GM19035 (cell line): Measurements from ENCODE around the gene TRAK1.
A peak's percentile ranks its signal among the peaks of the same experiment; 100 is the strongest.

ENCODE experiments used
- ATAC-seq: cut with Tn5 transposase; IDR thresholded peaks from one replicate; pipeline ENCODE4 v1.9.1; 2021; ENCODE audit not compliant: unreplicated experiment

TRAK1 gene

GRCh38 chr3:42228796-42229195, 137.6 kb downstream of the TRAK1 start:
- no peak for ATAC-seq

- no peak for ATAC-seq
Measured at GRCh38 chr3:42229266-42229941, 138.2 kb downstream of the TRAK1 start.

DNA sequence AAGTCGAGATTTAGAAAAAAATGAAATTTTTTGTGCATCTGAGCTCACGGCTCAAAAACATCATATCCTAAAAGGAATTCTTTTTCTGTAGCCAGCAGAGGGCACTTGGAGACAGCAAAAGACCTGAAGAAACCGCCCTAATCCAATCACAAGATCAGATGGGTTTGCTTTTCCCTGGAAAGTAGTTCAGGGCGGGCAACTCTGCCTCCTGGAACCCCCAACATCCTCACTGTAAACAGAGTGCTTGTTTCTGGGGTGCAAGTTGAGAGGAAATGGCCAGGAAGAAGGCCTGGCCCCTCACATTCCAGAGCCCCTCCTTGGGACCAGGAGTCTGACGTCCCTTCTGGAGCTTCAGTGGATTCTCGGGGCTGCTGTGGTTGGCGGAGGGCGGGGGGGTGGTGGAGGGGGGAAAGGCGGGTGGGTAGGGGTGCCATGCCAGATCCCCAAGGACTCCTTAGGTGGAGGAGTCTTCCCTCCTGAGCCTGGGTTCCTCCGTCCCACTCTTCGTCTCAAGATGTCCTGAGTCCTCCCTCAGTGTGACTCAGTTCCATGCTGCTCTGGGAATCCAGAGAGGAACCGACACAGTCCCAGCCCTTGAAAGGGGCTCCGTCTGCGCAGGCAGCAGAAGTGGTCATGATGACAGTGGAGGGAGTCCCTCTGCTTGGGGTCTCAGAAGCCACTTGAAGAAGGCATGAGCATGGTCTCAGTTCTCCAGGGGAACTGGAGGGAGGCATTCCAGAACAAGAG, 139.0 kb downstream of the TRAK1 start:
- ATAC-seq = no peak

DNA sequence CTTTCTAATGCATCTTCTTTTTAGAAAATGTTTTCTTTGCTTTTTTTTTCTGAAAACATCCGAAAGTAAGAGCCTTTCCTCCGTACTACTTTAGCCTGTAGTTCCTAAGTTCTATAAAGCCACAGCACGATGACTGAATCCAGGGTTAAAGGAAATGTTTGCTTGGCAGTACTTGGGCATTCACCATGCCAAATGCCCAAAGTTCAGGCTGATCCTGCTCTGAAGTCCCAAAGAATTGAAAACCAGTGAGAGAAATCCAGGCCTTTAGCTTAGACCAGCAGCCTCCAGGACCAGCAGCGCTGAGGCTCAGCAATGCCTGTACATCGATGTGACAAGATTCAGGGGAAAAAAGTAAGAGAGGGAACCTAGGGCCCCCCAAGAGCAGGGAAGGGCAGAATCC, 139.7 kb downstream of the TRAK1 start:
- no peak for ATAC-seq

DNA sequence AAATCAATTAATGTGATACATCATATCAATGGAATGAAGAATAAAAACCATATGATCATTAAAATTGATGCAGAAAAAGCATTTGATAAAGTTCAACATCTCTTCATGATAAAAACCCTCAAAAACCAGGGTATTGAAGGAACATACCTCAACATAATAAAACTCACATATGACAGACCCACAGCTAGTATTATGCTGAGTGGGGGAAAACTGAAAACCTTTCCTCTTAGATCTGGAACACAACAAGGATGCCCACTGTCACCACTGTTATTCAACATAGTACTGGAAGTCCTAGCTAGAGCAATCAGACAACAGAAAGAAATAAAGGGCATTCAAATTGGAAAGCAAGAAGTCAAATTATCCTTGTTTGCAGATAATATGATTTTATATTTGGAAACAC, 144.4 kb downstream of the TRAK1 start:
- ATAC-seq = no peak

DNA sequence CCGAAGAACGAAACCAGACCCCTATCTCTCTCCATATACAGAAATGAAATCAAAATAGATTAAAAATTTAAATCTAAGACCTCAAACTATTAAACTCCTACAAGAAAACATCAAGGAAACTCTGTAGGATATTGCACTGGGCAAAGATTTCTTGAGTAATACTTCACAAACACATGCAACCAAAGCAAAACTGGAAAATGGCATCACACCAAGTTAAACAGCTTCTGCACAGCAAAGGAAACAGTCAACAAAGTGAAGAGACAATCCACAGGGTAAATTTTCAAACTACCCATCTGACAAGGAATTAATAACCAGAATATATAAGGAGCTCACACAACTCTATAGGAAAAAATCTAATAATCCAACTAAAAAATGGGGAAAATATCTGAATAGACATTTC, 145.5 kb downstream of the TRAK1 start:
- ATAC-seq = no peak

DNA sequence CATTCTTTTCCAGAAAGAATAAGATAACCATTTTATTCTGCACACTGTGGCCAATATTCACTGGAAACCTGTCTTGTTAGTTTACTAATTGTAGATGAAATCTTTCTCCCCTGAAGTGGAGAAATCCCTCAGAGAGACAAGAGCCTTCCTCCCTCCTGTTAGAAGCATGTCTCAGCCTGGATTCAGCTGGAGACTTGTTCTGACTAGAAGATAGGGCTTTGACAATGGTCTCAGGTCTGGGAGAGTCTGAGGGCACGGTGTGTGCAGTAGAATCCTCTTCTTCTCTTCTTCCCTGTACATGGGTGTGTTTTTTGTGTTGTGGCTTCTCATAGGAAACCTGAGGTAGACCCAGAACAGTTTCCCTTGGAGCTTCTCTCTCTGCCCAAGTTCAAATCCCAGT, 154.9 kb downstream of the TRAK1 start:
- no peak for ATAC-seq

DNA sequence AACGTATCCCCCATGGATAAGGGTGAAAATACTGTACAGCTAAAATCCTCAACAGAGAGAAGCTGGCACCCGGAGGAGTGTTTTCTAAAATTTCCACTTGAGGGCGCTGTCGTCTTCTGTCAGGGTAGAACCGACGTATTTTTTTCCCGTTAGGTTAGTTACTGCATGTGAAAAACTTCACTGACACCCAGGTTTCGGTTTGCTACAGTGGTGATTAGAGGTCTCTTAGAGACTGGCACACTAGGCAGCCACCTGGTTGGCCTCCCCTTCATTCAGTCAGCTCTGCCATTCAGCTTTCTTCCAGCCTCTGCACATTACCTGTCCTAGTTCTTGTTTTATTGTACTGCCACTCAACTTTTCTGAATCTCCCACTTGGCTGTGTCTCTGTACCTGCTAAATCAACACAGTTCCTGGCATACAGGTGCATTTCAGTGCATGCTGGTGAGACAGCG, 156.4 kb downstream of the TRAK1 start:
- ATAC-seq = peak; percentile 72

DNA sequence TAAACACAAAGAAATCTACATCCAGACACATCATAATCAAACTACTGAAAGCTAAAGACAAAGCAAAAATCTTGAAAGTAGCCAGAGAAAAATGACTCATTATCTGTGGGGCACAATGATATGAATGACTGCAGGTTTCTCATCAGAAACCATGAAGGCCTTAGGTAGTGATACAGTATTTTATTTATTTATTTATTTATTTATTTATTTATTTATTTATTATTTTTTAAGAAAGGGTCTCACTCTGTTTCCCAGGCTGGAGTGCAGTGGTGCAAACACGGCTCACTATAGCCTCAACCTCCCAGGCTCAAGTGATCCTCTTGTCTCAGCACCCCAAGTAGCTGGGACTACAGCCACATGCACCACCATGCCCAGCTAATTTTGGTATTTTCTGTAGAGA, 159.6 kb downstream of the TRAK1 start:
- ATAC-seq = no peak

- ATAC-seq = no peak
Measured at GRCh38 chr3:42254566-42254965, 163.4 kb downstream of the TRAK1 start.

DNA sequence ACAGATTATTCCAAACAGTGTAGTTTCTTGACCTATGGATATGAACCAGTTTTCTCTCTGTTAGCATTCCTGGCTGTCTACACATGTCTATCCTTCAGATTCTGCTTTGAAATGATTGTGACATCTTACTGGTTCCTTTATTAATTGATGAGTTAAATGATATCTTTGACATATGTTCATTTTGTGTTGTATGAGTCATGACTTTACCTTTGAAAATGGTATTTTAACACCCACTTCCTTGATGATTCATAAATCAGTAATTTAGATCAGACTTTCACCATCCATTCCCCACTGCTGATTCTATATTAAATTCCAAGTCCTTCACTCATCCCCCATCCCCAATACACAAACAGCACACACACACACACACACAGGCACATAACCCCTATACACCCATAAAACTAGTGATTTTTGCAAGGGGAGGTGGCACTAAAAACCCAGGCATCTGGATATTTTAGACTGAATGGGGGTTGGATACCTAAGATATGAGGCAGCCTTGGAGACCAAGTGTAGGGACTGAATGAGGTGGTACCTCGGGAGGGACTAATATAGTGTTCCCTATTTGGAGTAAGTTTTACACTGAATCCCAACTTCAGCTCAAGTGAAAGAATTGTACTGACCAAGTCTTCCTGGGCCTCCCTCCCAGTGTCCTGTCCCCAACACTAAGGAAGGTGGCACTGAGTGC, 165.1 kb downstream of the TRAK1 start:
- ATAC-seq = no peak

- no peak for ATAC-seq
Measured at GRCh38 chr3:42257007-42257406, 165.8 kb downstream of the TRAK1 start.

DNA sequence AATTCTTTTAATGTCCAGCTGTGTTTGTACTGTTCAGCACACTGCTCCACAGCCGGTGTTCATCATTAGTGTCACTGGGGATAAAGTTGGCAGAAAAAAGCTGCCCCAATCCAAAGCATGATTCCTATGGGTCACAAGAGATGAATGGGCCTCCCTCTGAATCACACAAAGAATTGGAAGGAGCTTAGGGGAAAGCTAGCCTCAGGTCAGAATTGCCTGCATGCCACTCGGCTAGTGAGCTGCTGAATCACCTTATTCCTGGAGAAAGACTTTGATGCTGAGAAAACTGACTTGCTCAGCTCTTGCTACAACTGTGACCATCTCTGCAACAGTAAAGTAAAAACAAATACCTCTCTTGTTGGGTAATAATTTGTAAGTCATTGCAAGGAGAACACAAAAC, 171.4 kb downstream of the TRAK1 start:
- ATAC-seq = no peak

DNA sequence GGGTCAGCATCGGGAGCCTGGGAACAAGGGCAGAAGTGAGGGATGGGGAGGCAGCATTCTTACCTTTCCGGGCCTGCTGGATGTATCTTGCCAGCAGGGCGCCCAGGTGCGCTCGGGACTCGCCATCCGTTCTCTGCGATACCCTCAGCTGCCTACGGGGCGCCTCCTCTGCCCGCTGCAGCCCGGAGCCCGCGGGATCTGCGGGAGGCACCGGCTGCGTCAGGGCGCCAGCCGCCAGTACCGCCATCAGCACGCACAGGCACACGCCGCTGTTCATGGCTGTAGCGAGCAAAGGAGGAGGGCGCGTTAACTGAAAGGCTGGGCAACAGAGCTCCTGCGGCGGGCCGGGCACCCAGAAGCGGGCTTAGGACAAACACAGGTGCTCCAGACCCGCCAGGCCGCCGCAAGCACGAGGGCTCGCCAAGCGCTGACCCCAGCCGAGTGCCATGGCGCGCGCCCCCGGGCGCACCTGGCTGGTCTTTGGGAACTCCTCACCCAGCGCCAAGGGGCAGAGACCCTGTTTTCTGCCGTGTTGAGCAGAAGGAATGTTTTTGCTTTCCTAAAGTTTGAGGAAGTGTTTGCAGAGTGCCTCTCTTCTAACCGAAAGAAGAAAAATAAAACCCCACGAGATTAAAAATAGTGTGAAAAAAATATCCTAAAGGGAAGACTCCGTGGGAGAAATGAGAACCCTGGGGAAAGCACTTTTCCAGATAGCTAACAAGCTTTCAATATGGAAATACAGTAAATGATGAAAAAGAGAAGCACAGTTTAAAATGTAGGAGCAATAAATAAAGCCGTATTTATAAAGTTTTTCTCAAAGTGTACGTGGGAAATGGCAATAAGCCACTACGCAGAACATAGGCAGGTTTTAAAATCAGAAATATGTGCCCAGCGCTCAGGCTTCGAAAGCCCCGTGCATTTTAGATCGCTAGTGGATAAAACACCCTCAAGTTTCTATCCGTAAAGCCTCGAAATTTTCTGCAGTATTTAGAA, 172.5 kb downstream of the TRAK1 start:
- no peak for ATAC-seq

- ATAC-seq = no peak
Measured at GRCh38 chr3:42264399-42265058, 173.4 kb downstream of the TRAK1 start.

DNA sequence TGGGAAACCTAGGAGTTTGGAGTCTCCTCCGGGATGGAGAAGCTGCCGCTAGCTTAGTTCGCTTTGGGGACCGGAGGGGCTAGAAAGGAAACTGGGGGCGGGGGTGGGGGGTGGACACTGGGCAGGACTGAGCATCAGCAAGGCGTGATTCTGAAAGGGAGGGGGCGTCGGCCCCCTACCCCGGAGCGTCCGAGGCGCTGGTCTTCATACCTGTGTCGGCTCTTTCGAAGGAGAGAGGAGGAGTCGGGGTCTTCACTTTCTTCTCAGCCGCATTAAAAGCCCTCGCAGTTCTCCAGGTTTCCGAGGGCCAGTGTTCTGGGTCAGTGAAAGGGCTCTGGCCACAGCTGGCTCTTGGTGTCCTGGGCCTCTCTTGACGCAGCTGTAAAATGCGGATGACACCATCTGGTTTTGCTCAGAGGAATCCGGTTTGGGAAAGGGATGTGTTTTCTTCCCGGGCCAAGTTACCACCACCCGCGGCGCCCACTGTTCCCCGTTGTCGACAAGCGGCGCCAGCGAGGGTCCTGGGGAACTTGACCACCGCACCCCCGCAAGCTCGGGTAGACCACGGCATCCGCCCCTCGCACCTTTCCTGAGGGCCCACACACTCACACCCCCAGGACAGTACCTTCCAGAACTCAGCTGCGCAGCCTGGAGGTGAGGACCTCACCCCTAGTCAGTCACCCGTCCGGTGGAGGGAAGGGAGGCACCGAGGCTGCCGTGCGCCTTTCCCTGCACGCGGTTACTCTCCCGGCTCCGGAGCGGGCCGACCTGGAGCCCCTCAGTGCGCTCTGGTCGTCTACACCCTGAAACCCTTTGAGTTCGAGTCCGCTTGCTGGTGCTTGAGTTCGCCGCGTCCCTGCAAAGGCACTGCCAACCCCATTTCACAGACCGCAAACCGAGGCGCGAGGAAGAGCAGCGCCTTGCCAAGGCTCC, 174.2 kb downstream of the TRAK1 start:
- no peak for ATAC-seq

DNA sequence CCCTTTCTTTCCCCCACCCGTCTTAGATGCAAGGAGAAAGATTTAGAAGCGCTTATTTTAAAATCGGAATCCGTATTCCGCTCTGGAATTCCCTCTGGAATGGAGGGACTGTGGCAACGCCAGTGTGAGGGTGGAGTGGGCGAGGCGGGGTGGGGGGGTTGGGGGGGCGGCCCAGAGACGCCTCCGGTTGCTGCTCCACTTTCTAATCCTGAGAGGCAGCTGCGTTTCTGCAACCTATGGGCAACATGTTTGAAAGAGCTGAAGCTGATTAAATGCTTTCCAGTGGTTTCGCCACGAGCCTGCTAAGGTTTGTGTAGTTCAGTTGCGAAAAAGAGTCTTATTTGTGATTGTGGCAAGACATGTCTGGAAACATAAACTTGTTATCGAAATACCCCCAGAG, 174.9 kb downstream of the TRAK1 start, which contains the start of gene CCK:
TSS of gene CCK (minus strand) at position 101 of the 400 bp plus-strand sequence. CDS start 2,555 bp downstream, outside the sequence.
- ATAC-seq = no peak

DNA sequence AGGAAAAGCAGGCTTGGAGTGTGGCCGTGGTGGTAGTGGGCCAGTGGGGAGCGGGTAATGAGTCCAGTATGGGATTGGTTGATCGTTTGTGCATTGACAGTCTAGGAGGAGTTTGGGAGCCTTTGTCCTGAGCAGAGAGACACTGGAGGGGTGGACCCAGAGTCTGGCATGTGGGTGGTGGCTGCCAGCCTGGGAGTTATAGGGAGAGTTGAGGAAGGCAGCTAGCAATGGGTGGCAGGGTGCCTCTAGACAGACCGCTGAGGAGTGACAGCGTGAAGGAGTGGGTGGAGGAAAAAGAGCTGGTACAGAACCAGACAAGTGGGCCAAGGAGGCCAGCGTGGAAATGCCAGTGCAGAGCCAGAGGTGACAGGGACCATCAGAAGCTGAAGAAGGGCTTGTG, 176.7 kb downstream of the TRAK1 start:
- no peak for ATAC-seq

GRCh38 chr3:42269647-42270046, 178.5 kb downstream of the TRAK1 start:
- no peak for ATAC-seq
